LNCaP clone FGC (cell line): Measurements from ENCODE around the gene GMDS.

Experiments
- DNase-seq: peaks from one replicate; pipeline ENCODE4 v3.0.0-alpha.2; 2011; ENCODE audit warnings: low read depth
- H3K4me3 ChIP-seq: 2 replicates; pipeline ENCODE4 v1.5.1; 2011; ENCODE audit warnings: mild to moderate bottlenecking, low read depth, low read length, control low read depth
- CTCF ChIP-seq: IDR thresholded peaks from 2 replicates; pipeline ENCODE4 v1.5.1; 2012; ENCODE audit warnings: mild to moderate bottlenecking; ENCODE audit not compliant: control insufficient read depth, insufficient read depth; ENCODE audit errors: extremely low read depth

GMDS gene

GRCh38 chr6:2184700-2185455 lies 60.5 kb downstream of the GMDS start:
- no peak for DNase-seq
- no peak for TF ChIP-seq CTCF
- no peak overlapping the region for H3K4me3 ChIP-seq

GRCh38 chr6:2183752-2184151 lies 61.7 kb downstream of the GMDS start:
- TF ChIP-seq CTCF = no peak
- H3K4me3 ChIP-seq = no peak overlapping the region
- no peak for DNase-seq

GRCh38 chr6:2183246-2183645 lies 62.2 kb downstream of the GMDS start:
- H3K4me3 ChIP-seq = no peak overlapping the region
- DNase-seq = no peak
- no peak for TF ChIP-seq CTCF

- no peak overlapping the region for H3K4me3 ChIP-seq
- TF ChIP-seq CTCF = no peak
- DNase-seq = no peak
These were observed 63.2 kb downstream of the GMDS start for GRCh38 chr6:2182251-2182650.

- no peak for TF ChIP-seq CTCF
- no peak for DNase-seq
- no peak overlapping the region for H3K4me3 ChIP-seq
These were observed 63.8 kb downstream of the GMDS start for GRCh38 chr6:2181567-2181966.

GRCh38 chr6:2179950-2180349 lies 65.5 kb downstream of the GMDS start:
- no peak for TF ChIP-seq CTCF
- DNase-seq = no peak
- H3K4me3 ChIP-seq = no peak overlapping the region

GRCh38 chr6:2179241-2179640 lies 66.2 kb downstream of the GMDS start:
- DNase-seq = no peak
- H3K4me3 ChIP-seq = no peak overlapping the region
- no peak for TF ChIP-seq CTCF
